Kasumi-1 (cell line): ENCODE results near the gene HOXC12.

Experiments used
- DNase-seq, 2 experiments: peaks; one replicate each; lab custom pipeline; 2025; lab: John Stamatoyannopoulos, UW

Gene HOXC12

DNA sequence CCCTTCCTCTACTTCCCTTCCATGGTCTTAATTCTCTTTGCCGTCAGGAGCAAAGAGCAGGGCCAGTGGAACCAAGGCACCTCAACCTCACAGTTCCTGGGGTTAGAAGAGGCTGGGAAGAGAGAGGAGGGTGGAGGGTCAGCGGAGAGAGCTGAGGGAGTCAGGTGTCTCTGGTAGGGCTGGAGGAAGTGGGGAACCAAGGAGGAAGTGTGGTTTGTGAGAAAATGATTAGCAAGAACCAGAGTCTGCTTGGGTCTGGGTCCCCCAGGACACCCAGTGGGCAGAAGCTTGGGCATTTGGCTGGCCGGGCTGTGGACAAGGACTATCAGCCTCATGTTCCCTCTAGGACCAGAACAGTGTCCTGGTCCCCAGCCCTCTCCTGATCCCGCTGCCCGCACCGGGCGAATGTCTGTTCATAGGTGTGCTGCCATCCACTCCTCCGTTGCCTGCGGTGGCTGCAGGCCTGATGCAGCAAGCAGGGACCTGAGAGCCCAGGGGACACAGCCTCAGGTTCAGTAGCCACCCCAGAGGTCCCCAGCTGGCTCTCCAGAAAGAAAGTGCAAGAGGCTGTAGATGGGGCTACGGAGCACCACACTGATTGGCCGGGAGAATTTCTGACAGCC, 2.3 kb downstream of the HOXC12 start:
- no peak for DNase-seq

DNA sequence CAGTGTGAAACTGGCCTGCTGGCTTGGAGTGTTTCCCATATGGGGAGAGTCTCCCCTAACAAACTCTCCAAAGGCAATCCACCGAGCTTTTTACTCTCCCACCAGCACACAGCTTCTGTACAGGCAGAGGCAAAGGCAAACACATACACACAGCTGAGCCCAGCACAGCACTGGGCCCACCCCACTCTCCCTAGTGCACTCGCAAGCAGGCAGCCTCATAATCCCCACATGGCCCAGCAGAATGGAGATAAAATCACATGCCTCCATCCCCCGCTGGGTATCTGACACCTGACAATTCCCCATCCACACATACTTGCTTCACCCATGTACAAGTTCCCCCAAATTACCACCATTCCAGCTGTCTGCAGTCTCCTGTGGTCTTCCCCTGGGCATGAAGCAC, 3.4 kb downstream of the HOXC12 start:
- no peak for DNase-seq

DNA sequence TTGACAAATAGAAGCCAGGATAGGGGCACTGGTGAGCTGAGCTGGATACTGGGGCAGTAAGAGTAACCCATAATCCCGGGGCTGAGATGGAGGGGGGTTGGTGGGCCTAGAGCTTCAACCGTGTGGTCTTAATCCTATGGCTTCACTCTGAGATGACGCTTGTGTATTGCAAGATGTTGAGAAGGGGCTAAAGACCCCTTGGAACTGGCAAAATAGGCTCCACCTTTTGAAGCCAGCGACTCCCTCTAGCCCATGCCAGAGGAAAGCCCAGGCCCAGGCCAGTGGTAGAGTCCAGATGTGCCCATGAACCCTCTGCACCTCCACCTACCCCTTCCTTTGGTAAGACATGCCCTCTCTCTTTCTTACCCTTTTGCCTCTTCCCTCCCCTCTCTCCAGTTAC, 4.6 kb downstream of the HOXC12 start:
- DNase-seq = no peak

DNA sequence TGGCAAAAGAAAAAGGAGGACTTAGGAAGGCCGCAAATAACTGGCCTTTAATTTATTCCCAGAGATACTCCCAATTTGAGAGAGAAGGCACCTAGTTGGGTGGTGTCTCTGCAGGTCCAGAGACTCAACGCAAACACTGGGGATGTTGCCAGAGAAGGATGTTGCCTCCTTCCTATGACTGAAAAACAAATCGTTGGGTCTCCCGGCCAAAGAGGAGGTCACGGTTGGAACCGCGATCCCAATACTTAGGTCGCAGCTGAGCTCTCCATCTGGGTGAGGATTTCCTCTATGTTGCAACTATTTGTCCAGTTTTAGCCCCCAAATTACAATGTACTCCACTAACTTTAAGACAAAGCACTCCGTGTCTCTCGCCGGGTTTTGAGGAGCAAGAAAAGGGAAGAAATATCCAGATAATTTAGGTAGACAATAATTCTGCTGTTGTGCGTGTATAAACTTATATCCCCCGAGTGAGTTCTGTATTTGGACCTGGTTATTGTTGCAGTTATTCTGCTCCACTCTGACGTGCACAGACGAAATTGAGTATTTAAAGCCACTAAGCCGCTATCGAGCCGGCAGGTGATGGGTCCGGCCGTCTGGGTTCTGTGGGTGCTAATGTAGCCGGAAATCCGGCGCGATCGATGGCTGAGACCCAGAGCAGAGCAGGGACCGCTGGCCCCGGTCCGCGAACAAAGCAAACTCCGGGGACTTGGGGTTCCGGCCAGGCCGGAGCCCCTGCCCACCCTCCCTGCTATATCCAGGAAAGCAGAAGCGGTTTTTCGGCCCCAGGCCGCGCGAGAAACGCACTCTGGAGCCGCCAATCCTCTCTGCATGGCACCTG, 5.7 kb downstream of the HOXC12 start:
- no peak for DNase-seq

DNA sequence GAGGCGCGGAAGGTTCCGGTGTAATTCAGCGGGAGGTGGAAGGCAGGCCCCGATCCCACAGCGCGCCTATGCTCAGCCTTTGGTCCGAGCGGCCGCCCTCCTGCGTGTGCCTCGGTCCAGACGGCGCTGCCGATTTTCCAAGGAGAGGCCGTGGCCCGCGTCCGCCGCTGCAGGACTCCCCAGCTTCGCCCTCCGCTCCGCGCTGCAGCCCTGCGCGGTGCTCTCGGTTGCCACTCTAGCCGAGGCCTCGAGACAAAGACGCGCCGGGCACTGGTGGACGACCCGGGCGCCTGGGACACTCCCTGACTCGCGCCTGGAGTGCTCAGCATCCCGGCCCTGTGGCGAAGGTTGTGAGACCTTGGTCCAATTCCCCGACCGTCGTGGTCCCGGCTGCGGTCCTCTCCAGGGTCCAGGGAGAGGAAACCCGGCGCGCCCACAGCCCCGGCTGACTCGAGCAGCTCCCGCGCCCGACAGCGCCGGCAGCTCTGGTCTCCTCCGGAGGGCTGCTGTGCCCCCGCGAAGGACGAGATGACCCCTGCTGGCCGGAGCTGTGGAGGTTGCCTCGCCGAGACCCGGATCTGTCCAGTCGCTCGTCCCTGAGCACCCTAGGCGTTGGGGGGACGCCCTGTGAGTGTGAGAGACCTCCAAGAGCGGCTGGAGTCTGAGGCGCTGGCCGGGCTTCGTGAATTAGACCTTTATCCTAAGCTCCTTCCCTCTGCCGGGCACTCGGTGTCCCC, 6.5 kb downstream of the HOXC12 start:
- no peak for DNase-seq

DNA sequence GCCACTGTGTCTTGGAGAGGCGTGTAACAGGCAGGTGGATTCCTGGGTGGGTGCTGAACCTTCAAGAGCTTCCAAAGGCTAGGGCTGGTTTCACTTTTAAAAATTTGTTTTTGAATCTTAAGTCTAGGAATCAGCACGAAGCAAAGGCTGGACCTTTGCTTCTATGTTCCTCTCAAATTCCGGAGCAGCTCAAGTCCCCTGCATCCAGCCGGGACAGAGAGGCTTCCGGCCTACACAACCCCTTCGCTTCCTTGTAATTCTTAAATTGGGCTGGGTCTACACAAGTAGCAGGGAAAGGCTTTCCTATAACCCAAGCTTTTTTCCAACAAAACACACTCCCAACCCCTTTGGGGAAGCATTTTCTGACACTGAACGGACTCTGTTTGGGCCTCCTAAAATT, 8.3 kb downstream of the HOXC12 start:
- DNase-seq = no peak

DNA sequence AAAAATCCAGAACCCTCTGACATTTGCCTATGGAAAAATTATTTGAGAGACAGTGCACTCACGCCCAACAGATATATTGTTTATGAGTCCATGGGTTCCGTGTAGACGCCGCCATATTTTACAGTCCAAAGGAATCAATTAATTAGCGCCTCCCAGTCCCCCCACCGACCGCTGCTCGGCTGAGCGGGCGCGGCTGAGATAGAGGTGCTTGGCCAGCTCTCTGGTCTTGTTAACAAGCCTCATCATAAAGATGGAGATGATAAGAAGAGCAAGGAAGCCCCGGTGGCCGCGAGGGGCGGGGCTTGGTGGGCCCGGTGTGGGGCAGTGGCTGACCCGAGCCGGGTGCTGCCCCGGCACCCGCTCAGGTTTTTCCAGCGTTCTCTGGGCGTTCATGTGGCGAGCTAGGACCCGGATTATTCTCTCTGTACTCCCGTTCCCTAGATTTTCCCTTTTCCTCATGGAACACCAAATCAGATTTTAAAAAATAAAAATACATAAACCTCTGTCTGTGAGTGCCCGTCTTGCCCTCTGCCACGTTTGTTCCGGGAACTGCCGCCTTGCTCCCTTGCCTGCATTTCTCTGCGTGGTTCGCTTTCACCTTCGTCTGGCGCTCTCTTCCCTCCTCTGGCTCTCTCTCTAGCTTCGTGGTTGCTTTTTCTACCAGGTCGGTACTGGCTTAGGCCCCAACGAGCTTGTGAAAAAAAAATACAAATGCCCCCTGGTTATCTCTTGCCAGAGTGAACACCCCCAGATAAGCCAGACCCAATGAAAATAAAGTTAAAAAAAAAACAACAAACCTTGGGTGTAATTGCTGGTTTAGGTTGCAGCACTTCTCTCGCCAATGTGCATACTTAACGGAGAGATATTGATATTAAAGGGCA, 9.0 kb downstream of the HOXC12 start:
- no peak for DNase-seq

DNA sequence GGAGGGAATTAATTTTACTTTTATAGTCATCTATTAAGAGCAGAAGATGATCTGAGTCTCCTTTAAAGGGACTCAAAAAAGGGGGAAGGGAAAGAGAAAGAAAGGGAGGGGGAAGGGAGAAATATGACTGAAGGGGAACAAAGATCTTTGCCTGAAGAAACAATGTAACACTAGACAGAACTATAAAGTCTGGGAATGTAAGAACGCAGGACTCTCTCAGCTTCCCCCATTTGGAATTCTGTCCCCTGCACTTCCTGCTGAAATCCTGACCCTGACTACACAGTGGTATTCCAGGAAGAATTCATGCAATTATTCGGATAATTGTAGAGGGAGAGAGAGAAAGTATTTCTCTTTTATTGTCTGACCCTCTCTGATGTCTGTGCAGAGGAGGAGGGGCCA, 9.6 kb downstream of the HOXC12 start:
- no peak for DNase-seq

DNA sequence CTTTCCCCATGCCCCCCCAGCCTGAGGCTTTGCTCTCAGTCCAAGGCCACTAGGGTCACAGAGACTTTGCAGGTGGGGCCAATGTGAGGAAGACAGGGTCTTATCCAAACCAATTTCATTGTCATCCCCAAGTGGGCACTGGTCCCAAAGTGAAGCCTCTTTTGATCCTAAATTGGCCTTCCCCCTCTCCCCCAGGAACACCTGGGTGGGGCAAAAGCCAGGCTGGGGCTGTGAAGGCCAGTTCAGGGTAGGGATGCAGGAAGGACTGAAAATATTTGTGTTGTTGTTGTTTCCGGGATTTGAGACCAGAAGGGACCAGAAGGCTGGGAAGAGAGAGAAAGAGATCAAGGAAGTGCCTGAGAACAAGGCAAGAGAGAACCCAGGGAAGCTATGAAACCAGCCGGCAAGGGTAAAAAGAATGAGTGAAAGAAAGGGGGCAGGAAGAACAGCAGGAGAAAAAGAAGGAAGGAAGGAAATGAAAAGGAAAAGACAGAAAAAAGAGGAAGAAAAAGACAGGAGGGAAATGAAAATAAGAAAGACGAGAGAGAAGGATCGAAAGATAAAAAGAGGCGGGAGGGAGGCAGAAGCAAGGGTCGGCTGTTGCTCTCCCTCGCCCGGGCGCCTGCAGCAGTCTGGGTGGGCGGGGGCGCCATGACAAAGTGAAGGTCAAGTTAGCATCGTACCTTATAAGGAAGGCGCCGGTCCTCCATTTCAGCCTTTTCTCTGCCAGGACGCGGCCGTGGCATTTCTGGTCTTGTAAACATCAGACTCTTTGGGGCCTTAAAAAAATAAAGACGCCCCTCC, 10.8 kb downstream of the HOXC12 start:
- DNase-seq = no peak

DNA sequence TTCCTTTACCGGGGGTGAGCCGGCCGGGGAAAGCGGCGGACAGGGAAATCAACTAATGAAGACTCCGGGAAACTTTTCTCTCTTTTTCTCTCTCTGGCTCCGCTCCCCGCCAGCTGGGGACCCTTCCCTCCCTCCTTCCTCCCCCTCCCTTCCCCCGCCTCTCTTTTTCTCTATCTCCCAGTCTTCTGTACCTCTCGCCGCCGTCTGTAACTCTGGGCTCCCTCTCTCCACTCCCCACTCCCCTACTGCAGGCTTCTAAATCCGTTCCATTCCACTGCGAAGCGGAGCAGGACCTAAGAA, 11.3 kb downstream of the HOXC12 start:
- no peak for DNase-seq

DNA sequence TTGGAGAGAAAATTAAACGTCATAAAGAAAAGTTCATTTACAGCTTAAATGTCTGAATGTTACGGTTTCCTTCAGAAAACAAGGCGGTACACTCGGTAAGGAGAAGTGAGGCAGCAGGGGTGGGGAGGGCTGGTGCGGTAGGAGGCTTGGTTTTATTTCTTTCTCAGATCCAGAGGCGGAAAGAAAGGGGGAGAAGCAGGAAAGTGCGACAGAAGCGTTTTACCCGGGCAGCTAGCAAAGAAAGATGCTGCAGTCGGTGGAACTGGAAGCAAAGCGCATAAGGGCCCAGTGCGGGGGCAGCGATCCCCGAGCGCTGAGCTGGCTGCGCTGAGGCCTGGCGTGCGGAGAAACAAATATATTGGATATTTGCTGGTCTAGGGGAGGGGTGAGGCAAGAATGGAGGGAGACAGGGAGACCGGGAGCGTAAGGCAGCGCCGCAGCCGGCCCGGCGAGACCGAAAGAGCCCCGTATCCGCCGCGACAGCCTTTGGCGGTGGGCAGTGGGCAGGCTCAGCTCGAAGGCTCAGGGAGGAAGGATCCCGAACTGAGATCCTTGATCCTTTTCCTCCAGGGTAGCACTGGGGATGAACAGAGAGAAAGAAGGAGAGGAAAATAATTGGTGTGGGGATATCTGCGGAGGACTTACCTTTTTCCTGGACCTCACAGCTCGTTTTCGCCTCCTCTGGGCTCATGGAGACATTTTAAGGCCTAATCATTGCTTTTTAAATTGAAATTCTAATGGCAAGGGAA, 11.9 kb downstream of the HOXC12 start:
- no peak for DNase-seq

DNA sequence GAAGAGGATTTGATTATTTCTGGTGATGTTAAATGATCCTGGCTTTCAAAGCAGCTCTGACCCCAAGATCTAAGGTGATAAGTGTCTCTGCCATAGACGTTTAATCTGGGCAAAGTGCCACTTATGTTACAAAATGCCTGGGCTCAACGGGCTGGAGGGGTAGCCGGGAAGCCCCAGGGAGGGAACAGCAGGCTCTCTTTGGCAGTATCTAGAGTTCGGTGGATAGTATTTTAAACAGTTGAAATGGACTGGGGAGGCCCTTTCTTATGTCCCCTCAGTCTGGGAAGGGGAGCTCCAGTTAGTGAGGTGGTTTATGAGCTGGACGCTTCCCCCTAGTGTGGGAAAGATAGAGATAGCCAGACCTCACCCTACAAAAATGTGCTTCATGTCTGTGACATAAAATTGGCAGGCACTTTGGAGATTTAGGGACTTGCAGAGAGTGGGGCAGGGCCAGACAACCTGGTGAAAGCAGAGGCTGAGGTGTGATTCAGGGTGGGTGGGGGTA, 12.8 kb downstream of the HOXC12 start:
- no peak for DNase-seq

DNA sequence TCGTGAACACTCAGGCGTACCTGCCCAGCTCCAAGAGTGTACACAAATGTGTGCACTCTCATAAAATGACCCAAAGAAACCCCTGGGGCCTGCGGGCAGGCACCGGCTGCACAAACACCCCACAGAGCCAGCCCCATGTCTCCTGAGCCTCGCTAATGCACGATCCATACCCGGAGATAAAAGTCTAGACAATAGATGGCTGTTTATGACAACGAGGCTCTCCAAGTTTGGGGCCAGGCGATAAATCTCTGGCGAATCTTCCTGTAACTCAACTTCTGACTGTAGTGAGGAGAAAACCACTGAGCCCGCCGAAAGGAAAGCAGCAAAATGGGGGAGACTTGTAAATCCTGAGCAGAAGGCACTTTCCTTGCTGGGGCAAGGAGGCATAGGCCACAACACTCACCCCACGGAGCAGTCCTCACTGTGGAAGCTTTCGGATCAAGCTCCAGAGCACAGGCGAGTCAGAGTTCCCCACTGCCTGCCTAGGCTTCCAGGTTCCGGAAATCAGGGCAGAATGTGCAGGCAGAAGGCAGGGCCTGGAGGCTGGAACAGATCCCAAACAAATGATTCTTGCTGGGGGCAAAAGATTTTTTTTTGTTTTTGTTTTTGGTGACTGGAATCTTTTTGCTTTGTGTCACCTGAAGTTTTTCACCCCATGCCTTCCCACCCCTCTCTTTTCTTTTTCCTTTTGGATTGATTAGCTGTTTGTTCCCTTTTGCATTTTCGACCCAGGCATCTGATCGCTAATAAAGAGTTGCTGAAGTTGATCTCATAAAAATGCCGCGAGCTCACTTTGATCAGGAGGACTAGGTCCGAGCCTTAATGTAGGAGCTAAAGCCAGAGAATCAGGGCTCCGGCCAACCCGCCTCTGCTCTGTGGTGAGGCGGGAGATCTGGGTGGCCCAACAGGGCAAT, 13.8 kb downstream of the HOXC12 start:
- no peak for DNase-seq

DNA sequence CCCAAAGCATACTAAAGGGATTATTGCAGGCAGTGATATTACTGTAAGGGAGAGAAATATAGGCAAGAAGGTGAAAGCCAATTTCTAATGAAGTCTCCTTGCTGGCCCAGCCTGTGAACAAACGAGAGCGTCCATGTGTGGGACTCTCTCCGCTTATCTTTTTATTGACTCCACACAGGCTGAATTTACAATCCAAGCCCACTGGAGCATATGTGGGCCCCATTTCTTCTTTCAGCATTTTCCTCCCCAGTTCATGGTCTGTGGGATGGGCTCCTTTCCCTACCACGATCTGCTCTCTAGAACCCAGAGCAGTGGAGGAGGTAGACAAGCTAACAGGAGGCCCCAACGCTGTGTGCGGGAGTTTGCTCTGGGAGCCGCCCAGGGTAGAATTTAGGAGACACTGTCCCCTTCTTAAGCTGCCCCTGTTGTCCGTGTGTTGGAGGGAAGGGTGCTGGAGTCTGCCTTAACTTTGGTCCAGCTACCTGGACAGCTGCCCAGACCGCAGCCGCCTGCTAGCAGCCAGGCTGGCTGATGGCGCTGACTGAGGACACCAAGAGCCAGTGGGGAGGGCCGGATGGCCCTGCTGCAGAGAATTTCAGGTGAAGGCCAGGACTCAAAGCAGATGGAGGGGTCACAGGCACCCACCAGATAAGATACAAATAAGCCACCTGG, 15.0 kb downstream of the HOXC12 start:
- no peak for DNase-seq

DNA sequence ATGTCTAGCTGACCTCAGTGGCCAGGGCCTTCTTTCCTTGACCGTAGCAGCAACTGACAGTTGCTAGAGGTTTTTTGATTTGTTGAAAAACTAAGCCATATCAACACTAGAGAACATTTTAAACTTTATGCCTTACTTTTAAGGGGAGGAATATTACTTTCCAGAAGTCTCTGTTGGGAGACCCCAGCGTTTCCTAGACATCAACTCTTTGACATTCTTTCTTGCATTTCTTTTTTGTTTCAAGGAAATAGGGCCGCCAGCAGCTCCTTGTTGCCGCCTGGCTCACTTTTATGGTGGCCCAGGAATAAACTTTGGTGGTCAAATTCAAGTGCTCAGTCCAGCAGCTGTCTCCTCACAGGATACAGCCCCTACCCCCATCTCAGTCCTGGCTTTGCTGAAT, 15.7 kb downstream of the HOXC12 start:
- DNase-seq = no peak

DNA sequence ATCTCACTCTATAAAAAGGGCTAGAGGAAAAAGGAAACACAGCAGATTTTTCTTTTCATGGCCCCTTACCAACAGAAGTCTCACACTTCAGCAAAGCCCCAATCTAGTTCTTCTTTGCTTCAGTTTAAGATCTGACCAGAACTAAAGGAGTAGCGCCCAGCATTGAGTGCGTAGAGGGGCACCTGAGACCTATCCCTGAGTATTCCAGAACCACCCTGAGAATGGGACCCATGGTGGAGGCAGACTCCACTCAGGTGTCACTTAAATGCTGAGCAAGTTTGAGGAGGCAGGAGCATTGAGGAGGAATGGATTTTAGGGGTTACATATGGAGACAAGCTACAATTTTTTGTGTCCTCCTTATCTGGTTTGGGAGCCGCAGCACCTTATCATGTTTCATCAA, 16.4 kb downstream of the HOXC12 start:
- no peak for DNase-seq

DNA sequence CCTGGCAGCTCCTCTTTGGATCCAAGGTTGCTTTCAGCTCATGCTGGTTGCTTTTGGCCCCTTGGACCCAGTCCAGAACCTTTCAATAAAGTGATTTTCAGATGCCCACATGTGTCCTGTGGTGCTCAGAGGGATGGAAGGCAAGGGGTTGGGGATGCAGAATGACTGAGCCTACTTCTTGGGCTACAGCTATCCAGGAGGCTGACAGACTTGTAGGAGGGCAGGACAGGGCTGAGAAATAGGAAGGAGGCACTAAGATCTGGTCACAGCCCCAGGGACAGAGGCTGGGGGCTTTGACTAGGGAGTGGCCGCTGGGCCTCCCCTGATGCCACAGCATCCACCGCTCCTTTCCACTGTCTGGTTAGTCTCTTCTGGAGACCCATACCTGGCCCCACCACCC, 17.0 kb downstream of the HOXC12 start:
- no peak for DNase-seq

DNA sequence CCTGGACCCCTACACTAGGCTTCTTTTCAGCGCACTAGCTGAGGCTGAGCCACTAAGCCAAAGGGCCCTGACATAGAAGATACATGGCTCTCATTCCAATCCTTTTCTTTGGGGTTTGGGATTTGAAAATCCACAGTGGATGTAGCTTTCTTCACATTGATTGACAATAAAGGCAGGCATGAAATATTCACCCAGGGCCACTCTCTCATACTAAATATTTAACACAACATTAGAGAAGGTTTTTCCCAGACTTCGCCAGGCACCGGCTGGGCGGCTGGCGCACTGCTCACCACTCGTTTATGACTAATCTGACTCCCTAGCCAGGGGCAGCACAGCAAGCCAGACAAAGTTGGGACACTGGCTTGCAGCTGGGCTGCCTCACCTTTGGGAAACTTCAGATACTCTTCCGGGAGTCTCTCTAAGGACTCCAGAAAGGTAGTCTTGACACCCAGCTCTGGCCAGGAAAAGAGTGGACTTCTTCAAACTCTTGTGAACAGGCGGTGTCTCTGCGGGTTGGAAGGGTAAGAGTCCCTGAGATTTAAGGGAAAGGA, 17.5 kb downstream of the HOXC12 start:
- no peak for DNase-seq
